ENCODE results near the gene TAF11L5.
"Not testable (repeated sequence)": the region's sequence is repeated elsewhere in the genome, so short reads cannot be mapped to it uniquely, and the experiment has no call there.

TAF11L5 gene

GRCh38 chr5:17524935-17525334 lies at the start of gene TAF11L5:
Gene TAF11L5, plus strand, starts transcription at chr5:17525235.
- DNase-seq: not testable (repeated sequence)

GRCh38 chr5:17477043-17477442 lies 48.0 kb upstream of the TAF11L5 start:
- DNase-seq: no peak

DNA sequence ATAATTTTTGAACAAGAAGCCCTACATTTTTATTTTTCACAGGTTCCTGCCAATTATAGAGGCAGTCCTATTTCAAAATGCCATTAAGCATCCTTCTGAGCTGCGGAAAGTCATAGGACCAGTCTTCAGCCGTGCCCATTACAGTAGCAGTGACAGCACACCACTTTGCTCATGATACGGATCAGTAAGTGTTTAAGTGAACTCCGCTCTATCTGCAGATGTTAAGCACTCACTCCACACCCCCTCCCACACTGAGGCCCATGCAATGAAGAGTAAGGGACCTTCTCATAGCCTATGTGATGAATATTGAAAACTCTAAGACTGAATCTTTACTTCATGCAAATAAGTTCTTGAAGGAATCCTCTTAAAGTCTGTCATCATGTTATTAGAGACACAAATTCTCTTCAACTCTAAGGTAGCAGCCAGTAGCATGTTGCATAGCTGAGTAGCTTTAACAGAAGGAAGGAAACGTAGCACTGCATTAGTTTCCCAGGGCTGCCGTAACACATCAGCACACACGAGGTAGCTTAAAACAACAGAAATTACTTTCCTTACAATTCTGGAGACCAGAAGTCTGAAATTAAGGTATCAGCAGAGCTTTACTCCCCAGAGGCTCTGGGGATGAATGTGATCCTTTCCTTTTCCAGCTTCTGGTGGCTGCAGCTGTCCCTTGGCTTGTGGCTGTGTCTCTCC lies 47.3 kb upstream of the TAF11L5 start:
- DNase-seq: no peak

- DNase-seq: no peak
Measured at GRCh38 chr5:17481378-17481777, 43.7 kb upstream of the TAF11L5 start.

- DNase-seq: no peak
Measured at GRCh38 chr5:17482790-17483189, 42.2 kb upstream of the TAF11L5 start.

GRCh38 chr5:17486464-17487173 lies 38.4 kb upstream of the TAF11L5 start:
- not testable (repeated sequence) for DNase-seq

DNA sequence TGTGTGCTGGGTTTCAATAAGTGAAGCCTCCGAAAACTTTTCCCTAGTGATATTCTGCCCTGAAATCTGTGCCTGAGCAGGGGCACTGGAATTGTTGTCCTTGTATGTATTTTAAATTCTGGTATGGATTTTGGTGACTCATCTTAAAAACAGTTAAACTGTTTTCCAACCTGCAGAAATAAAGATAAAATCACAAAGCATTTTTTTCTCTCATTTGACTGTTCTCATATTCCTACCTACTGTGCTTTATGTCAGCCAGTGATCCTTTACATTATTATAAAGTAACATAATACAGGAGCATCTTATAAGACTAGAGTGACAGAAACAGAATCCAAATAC lies 37.9 kb upstream of the TAF11L5 start:
- DNase-seq: no peak

GRCh38 chr5:17491257-17491656 lies 33.8 kb upstream of the TAF11L5 start:
- DNase-seq: not testable (repeated sequence)

DNA sequence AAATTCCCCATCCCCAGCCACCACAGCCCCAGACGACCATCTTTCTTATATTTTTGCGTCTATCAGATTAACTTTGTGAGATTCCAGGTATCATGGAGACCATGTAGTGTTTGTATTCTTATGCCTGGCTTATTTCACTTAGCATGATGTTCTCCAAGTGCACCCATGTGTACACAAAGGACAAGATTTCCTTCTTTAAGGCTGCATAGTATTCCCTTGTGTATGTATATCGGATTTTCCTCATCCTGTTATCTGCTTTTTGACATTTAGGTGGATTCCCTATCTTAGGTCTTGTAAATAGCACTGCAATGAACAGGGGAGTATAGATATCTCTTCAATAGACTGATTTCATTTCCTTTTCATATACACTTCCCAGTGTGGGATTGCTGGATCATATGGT lies 32.3 kb upstream of the TAF11L5 start:
- DNase-seq: no peak

- DNase-seq: no peak
Measured at GRCh38 chr5:17497446-17497845, 27.6 kb upstream of the TAF11L5 start.

DNA sequence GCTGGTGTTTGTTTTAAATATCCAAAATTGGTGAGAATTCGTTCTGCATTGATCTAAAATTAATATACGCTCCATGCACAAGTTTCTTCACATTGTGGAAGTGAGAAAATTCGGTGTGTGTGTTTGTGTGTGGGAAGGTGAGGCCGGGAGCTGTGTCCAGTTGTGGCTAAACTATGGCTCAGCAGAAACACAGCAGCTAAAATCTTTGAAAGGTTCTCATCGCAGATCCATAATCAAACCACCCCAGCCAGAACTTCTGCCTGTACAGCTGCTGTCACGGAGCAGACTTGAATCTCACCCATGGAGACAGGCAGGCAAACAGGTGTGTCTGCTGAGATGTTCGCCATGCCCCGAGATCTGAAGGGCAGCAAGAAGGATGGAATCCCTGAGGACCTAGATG lies 27.1 kb upstream of the TAF11L5 start, which contains the start of gene TAF11L2:
TSS of gene TAF11L2 (plus strand) at position 301 of the 400 bp plus-strand sequence.
- not testable (repeated sequence) for DNase-seq

GRCh38 chr5:17511775-17512325 lies 13.2 kb upstream of the TAF11L5 start:
- DNase-seq: no peak

- not testable (repeated sequence) for DNase-seq
Measured at GRCh38 chr5:17517526-17517925, 7.5 kb upstream of the TAF11L5 start.

DNA sequence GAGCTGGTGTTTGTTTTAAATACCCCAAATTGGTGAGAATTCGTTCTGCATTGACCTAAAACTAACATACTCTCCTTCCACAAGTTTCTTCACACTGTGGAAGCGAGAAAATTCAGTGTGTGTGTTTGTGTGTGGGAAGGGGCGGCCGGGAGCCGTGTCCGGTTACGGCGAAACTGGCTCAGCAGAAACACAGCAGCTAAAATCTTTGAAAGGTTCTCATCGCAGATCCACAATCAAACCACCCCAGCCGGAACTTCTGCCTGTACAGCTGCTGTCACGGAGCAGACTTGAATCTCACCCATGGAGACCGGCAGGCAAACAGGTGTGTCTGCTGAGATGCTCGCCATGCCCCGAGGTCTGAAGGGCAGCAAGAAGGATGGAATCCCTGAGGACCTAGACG lies 7.0 kb upstream of the TAF11L5 start, which contains the start of gene TAF11L3:
TSS of gene TAF11L3 (plus strand) at position 301 of the 400 bp plus-strand sequence.
- not testable (repeated sequence) for DNase-seq

DNA sequence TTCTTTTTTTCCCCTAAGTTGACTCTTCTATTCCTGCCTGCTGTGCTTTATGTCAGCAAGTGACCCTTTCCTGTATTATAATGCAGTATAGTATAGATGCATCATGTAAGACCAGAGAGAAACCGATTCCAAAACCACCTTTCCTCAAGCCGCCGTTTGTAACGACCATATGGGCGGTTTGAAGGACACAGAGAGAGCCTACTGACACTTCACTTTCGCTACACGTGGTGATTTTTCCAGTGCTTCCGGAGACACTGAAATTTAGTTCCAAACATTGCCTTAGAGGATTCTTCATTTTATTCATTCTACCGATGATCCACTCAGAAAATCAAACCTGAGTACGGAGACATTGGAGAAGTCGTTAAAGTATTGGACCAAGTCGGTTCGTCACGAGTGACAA lies 5.5 kb upstream of the TAF11L5 start:
- not testable (repeated sequence) for DNase-seq

DNA sequence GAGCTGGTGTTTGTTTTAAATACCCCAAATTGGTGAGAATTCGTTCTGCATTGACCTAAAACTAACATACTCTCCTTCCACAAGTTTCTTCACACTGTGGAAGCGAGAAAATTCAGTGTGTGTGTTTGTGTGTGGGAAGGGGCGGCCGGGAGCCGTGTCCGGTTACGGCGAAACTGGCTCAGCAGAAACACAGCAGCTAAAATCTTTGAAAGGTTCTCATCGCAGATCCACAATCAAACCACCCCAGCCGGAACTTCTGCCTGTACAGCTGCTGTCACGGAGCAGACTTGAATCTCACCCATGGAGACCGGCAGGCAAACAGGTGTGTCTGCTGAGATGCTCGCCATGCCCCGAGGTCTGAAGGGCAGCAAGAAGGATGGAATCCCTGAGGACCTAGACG lies 3.5 kb upstream of the TAF11L5 start, which contains the start of gene TAF11L4:
TSS of gene TAF11L4 (plus strand) at position 301 of the 400 bp plus-strand sequence.
- not testable (repeated sequence) for DNase-seq

DNA sequence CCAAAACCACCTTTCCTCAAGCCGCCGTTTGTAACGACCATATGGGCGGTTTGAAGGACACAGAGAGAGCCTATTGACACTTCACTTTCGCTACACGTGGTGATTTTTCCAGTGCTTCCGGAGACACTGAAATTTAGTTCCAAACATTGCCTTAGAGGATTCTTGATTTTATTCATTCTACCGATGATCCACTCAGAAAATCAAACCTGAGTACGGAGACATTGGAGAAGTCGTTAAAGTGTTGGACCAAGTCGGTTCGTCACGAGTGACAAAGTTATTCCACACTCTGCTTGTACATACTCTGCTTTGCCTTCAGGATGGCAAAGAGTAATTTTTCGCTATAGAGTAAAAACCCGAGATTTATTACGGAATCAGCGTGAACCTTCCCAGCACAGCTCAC lies 1.5 kb downstream of the TAF11L5 start:
- not testable (repeated sequence) for DNase-seq

- not testable (repeated sequence) for DNase-seq
Measured at GRCh38 chr5:17528369-17528768, 3.3 kb downstream of the TAF11L5 start, which contains the start of gene TAF11L6. Gene TAF11L6, plus strand, starts transcription at chr5:17528669.

Measured in hematopoietic multipotent progenitor cell treated with erythropoietin and hydrocortisone succinate and interleukin-3 and kit ligand, for 8 days (in vitro differentiated cells).